PC-3 (cell line): ENCODE measurements around the gene TP53.

Source experiments
- EZH2 ChIP-seq: fragments of 300-600 bp; sonication (generic); IDR thresholded peaks from one replicate; pipeline ENCODE4 v1.6.1; 2017; ENCODE audit warnings: antibody characterized with exemption, mild to moderate bottlenecking, low read length; ENCODE audit not compliant: unreplicated experiment
- EZH2phosphoT487 ChIP-seq: fragments of 300-600 bp; sonication (generic); IDR thresholded peaks from 2 replicates; pipeline ENCODE4 v1.6.1; 2018; ENCODE audit warnings: mild to moderate bottlenecking, antibody characterized with exemption, low read length, borderline replicate concordance
- TF ChIP-seq, protein P1 (sequence below): fragments of 300-600 bp; sonication (generic); conservative IDR thresholded peaks from 2 replicates; pipeline ENCODE4 v1.5.1; 2017; ENCODE audit warnings: antibody characterized with exemption, low read depth, mild to moderate bottlenecking, low read length

DNA sequence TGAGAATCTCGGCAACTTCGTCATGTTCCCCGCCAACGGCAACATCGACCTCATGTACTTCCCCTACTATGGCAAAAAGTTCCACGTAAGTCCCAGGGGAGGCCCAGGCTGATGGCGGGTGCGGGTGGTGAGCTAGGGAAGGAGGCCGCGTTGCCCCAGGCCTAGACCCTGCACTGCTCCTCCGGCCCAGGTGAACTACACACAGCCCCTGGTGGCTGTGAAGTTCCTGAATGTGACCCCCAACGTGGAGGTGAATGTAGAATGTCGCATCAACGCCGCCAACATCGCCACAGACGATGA, 31.8 kb downstream of the TP53 start:
- no peak for TF ChIP-seq EZH2
- TF ChIP-seq, protein P1, sequence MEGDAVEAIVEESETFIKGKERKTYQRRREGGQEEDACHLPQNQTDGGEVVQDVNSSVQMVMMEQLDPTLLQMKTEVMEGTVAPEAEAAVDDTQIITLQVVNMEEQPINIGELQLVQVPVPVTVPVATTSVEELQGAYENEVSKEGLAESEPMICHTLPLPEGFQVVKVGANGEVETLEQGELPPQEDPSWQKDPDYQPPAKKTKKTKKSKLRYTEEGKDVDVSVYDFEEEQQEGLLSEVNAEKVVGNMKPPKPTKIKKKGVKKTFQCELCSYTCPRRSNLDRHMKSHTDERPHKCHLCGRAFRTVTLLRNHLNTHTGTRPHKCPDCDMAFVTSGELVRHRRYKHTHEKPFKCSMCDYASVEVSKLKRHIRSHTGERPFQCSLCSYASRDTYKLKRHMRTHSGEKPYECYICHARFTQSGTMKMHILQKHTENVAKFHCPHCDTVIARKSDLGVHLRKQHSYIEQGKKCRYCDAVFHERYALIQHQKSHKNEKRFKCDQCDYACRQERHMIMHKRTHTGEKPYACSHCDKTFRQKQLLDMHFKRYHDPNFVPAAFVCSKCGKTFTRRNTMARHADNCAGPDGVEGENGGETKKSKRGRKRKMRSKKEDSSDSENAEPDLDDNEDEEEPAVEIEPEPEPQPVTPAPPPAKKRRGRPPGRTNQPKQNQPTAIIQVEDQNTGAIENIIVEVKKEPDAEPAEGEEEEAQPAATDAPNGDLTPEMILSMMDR = no peak
- no peak for TF ChIP-seq EZH2phosphoT487
